COLO668 (cell line): Measurements from ENCODE around the gene ORM2.

Experiments used
- DNase-seq: peaks from one replicate; lab custom pipeline; 2025; ENCODE audit not compliant: unreplicated experiment; lab: John Stamatoyannopoulos, UW

Gene ORM2

GRCh38 chr9:114291886-114292590 is 37.6 kb upstream of the ORM2 start:
- no peak for DNase-seq

GRCh38 chr9:114294664-114295063 is 35.0 kb upstream of the ORM2 start:
- no peak for DNase-seq

DNA sequence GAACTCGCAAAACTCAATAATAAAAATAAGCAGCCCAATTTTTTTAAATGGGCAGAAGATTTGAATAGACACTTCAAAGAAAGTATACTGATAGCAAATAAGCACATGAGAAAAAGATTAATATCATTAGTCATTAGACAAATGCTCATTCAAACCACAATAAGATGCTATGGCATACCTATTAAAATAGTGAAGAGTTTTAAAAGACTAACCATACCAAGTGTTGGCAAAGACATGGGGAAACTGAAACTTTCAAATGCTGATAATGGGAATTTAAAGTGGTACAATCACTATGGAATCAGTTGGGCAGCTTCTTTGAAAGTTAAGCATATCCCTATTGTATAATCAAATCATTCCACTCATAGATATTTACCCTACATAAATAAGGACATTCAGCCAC is 33.3 kb upstream of the ORM2 start:
- DNase-seq: no peak

- DNase-seq: no peak
Observed at GRCh38 chr9:114299286-114300152, 30.1 kb upstream of the ORM2 start.

- DNase-seq: no peak
Observed at GRCh38 chr9:114300153-114300845, 29.4 kb upstream of the ORM2 start.

GRCh38 chr9:114300846-114301797 is 28.5 kb upstream of the ORM2 start:
- no peak for DNase-seq

GRCh38 chr9:114301798-114302565 is 27.7 kb upstream of the ORM2 start:
- no peak for DNase-seq

DNA sequence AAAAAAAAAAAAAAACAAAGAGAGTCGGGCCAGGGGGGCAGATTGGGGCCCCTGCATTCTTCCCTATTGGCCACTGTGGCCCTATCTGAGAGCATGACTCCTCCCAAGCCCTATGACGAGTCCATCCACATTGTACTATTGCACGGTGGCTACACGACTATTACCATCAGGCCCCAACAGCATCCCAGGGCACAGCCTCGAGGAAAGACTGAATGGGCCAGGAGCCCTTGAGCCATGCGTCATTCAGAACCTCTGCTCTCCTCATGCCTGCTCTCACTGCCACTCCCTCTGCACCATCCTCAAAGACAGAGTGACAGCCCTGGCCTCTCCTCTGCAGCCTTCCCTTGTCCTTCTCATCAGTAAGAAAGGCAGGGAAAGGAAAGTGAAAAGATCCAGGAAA is 26.9 kb upstream of the ORM2 start:
- DNase-seq: no peak

GRCh38 chr9:114303571-114303970 is 26.1 kb upstream of the ORM2 start:
- DNase-seq: no peak

DNA sequence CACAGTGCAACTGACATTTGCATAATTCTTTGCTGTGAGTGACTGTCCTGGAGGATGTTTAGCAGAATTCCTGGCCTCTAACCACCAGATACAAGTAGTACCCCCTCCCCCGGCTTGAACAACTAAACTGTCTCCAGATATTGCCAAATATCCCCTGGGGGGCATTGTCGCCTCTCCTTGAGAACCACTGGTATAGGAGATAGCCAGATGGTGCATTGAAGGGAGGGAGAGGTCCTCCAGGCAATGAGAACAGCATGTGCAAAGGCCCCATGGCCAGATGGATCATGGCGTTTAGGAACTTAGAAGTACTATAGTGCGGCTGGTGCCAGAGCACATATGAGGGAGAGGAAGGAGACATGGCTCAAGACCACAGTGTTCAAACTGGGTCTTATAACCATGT is 25.7 kb upstream of the ORM2 start:
- no peak for DNase-seq

DNA sequence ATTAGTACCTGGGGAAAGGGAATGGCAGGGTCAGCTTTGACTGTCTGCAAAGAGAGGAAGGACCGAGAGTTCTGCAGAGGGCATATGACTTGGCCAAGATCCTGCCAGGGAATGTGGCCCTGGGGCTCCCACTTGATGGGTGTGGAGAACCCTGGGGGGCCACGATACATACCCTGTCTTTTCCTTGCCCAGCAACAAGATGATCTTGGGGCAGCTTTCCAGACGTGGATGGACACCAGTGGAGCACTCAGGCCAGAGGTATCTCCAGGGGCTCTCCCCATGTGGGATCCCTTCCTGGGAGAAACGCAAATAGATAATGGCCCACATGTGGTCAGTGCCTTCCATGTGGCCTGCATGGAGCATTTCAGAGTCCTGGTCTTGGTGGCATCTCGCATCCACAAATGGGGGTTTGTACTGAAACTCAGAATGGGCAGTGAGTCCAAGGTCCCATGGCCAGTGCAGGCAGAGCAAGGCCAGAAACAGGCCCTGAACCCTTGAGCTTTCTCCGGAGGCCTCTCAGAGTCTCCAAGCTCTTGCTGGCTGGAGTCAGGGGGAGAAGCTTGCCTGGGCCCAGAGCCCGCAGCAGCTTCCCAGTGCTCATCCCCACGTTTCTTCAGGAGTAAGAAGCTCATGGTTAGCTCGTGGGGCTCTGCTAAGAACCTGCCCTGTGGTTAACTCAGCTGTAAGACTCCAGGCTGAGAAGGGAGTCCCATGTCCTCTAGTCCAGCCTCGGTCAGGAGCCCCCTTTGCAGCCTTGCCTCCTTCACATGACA is 25.1 kb upstream of the ORM2 start:
- DNase-seq: no peak

- no peak for DNase-seq
Observed at GRCh38 chr9:114307899-114308267, 21.8 kb upstream of the ORM2 start.

DNA sequence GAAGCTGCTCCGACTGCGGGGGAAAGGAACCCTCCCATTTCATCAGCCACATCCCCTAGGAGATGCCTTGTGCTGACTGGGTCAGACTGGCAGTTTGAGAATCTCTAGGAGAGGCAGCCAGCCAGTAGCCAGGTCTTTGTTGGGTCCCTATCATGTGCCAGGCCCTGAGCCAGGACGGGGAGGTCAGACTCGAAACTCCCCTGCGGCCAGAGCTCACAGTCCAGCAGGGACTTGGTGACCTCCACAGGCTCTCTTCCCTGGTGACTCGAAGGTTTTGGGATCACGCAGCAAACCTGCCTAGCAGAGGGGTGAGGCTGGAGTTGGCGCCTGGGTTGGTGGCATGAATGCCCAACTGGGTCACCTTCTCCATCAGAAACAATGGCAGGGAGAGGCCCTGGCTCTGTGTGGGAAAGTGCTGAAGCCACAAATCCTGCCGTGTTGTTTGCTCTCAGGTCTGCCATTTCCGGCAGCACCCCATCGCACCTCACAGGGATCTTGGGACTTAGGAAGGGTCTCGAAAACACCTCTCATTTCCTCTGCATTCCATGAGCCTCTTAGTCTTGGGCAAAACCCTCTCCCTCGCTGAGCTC is 21.2 kb upstream of the ORM2 start:
- DNase-seq: no peak

DNA sequence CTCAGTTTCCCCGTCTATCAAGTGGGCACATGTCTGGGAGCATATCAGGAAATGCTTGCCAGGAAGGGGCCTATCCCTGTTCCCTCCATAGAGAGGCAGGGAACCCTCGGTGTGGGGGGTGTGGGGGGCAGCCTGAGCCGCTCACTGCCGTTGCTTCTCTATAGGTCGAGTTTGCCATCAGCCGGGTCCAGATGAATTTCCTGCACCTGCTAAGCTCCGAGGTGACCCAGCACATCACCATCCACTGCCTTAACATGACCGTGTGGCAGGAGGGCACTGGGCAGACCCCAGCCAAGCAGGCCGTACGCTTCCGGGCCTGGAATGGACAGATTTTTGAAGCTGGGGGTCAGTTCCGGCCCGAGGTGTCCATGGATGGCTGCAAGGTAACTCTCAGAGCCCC is 20.6 kb upstream of the ORM2 start:
- DNase-seq: no peak

DNA sequence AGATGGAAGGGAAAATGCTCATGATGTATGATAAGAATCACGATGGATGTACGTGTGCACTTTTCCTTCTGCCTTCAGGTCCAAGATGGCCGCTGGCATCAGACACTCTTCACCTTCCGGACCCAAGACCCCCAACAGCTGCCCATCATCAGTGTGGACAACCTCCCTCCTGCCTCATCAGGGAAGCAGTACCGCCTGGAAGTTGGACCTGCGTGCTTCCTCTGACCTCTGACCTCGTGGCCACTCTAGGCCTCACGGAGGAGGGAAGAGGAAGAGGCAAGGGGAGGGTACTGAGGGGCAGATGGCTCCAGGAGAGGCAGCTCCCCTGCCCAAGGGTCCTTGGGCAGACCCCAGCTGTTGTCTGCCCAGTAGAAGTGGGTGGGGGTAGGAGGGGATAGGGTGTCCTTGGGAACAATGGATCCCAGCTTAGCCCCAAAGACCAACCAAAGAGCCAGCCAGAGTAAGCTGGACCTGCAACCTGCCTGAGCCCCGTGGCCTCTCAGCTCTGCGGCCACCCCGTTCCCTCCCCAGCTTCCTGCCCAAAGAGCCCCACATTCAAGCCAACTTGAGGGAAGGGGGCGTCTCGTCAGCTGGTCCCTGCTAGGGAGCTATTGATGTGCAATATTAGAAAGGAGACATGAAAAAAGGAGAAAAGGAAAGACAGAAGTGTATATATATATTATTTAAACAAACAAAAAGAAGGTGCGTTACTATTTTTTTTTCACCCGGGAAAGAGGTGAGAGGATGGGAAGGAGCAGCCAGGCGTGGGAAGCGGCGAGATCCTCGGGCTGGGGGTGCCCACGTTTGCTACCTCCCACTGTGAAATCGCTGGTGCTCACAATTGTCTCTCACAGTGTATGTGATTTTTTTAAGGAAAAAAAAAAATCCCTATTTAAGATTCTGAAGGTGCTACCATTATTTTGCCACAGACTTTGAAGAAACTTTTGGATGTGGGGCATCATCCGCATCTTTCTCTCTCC is 18.9 kb upstream of the ORM2 start:
- no peak for DNase-seq

GRCh38 chr9:114311571-114312512 is 17.8 kb upstream of the ORM2 start:
- DNase-seq: no peak

GRCh38 chr9:114312513-114312875 is 17.2 kb upstream of the ORM2 start:
- no peak for DNase-seq
